ENCODE results near the gene SPOCK2. TPM values are rescaled to one million over a fixed set of nuclear protein-coding genes. Genes with fewer than 3 reads are reported as not detected.
"Not testable (repeated sequence)": the region's sequence is repeated elsewhere in the genome, so short reads cannot be mapped to it uniquely, and the experiment has no call there.

Gene SPOCK2
- total and polyA plus RNA-seq, 4 donors: 79.7 to 312 (median 241) TPM

DNA sequence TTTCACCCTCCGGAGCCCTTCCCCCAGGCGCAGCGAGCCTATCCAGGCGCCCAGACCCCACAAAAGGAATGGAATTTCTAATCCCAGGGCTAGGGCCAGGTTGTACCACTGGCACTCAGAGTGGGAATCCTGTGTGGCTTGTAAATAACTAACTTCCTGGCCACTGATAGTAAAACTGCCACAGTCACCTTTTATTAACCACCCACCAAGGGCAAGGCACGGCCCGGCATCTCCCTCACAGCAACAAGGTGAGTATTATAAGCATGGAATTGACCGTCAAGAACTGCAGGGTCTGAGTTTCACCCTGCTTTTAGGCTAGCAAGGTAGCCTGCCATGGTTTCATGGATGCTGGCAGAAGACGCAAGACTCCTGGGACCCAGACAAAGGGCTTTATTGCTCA lies 51.1 kb downstream of the SPOCK2 start:
- Histone ChIP-seq H3K36me3 (ENCODE audit: control insufficient read depth, insufficient read depth, low read length) (no peaks in the 10 kb centered on the region), H3K4me1 (ENCODE audit: control insufficient read depth, insufficient read depth, low read length) (peaks cover 43% of the 10 kb centered on the region), H3K27ac (ENCODE audit: low read depth, low read length) (no peak overlapping the region), H3K4me3 (ENCODE audit: low read depth, low read length) (no peak overlapping the region), H3K9me3 (ENCODE audit: control insufficient read depth, insufficient read depth, low read length) (no peaks in the 10 kb centered on the region), H3K27me3 (ENCODE audit: control insufficient read depth, insufficient read depth, low read length) (no peaks in the 10 kb centered on the region)
- WGBS (ENCODE audit: insufficient coverage): 84% methylated on average over 6 of the region's 8 CpGs
- no peak for DNase-seq (ENCODE audit: low read depth in 4 of 6, low spot score in 6 of 6)

DNA sequence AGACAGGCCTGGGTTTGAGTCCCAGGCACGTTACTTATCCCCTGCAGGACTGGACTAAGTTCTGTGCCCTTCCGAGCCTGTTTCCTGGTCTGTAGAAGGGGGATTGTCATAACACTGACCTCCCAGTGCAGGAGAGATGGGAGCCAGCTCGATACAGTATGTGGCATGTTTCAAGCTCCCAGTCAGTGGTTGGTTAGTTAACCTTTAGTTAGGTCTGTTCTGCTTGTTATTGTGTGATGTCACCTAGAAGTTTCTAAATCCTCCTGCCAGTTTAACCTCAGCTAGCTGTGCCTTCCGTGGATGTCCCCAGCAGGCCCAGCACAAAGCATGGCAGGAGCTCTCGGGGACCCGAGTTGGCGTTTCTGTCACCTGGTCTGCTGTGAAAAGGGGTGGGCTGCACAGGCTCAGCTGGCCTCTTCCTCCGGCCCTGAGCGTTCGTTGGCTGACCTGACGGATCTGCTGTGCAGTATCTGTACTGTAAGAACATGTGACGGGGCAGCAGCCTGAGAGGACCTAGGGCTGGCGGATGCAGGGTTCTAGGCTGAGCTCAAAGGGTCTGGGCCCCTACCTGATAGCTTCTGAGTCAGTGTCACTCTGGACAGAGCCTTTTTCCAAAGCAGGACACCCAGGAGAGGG lies 53.0 kb downstream of the SPOCK2 start:
- 76% methylated on average over 13 of the region's 13 CpGs for WGBS (ENCODE audit: insufficient coverage)
- Histone ChIP-seq H3K4me3 (ENCODE audit: low read depth, low read length) (no peak overlapping the region), H3K4me1 (ENCODE audit: control insufficient read depth, insufficient read depth, low read length) (peaks cover 50% of the 10 kb centered on the region), H3K27ac (ENCODE audit: low read depth, low read length) (no peak overlapping the region), H3K27me3 (ENCODE audit: control insufficient read depth, insufficient read depth, low read length) (no peaks in the 10 kb centered on the region), H3K36me3 (ENCODE audit: control insufficient read depth, insufficient read depth, low read length) (no peaks in the 10 kb centered on the region), H3K9me3 (ENCODE audit: control insufficient read depth, insufficient read depth, low read length) (no peaks in the 10 kb centered on the region)
- no peak for DNase-seq (ENCODE audit: low read depth in 4 of 6, low spot score in 6 of 6)

GRCh38 chr10:72034761-72035160 lies 53.6 kb downstream of the SPOCK2 start:
- Histone ChIP-seq H3K27me3 (ENCODE audit: control insufficient read depth, insufficient read depth, low read length) (no peaks in the 10 kb centered on the region), H3K4me1 (ENCODE audit: control insufficient read depth, insufficient read depth, low read length) (peaks cover 50% of the 10 kb centered on the region), H3K4me3 (ENCODE audit: low read depth, low read length) (no peak overlapping the region), H3K27ac (ENCODE audit: low read depth, low read length) (no peak overlapping the region), H3K36me3 (ENCODE audit: control insufficient read depth, insufficient read depth, low read length) (no peaks in the 10 kb centered on the region), H3K9me3 (ENCODE audit: control insufficient read depth, insufficient read depth, low read length) (no peaks in the 10 kb centered on the region)
- 100% methylated on average over 1 of the region's 4 CpGs for WGBS (ENCODE audit: insufficient coverage)
- no peak for DNase-seq (ENCODE audit: low read depth in 4 of 6, low spot score in 6 of 6)

DNA sequence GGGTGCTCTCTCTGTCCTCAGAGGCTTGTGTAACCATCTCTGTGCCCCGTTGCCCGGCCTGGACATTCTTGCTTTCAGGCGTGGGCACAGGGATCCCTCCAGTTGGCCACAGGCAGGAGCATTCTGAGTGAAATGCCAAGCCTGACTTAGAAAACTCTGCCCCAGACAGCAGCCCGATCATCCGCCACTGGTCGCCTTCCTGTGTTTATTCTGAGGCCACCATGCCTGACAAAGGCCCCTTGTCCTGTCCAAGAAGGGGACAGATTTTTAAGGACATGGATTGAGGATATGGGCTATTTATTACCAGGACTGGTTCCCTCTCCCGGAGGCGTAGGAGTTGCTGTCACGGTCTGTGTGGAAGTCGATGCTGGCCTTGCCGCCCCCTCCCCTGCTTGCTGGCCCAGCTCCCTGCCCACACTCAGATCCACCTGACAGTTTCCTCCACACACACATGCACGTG lies 54.3 kb downstream of the SPOCK2 start:
- peaks cover 43% of the 10 kb centered on the region for H3K4me1 ChIP-seq (ENCODE audit: control insufficient read depth, insufficient read depth, low read length)
- no peak overlapping the region for H3K27ac ChIP-seq (ENCODE audit: low read depth, low read length)
- H3K36me3 ChIP-seq (ENCODE audit: control insufficient read depth, insufficient read depth, low read length): no peaks in the 10 kb centered on the region
- no peak overlapping the region for H3K4me3 ChIP-seq (ENCODE audit: low read depth, low read length)
- peak in 1 of 6 donors; percentile 32 for DNase-seq (ENCODE audit: low read depth in 4 of 6, low spot score in 6 of 6)
- H3K27me3 ChIP-seq (ENCODE audit: control insufficient read depth, insufficient read depth, low read length): no peaks in the 10 kb centered on the region
- WGBS (ENCODE audit: insufficient coverage): 29% methylated on average over 10 of the region's 12 CpGs
- no peaks in the 10 kb centered on the region for H3K9me3 ChIP-seq (ENCODE audit: control insufficient read depth, insufficient read depth, low read length)

GRCh38 chr10:72032409-72033162 lies 55.8 kb downstream of the SPOCK2 start:
- not testable (repeated sequence) for DNase-seq (ENCODE audit: low read depth in 4 of 6, low spot score in 6 of 6); H3K4me3 ChIP-seq (ENCODE audit: low read depth, low read length); H3K27ac ChIP-seq (ENCODE audit: low read depth, low read length); H3K9me3 ChIP-seq (ENCODE audit: control insufficient read depth, insufficient read depth, low read length); H3K36me3 ChIP-seq (ENCODE audit: control insufficient read depth, insufficient read depth, low read length); H3K27me3 ChIP-seq (ENCODE audit: control insufficient read depth, insufficient read depth, low read length)
- whole genome bisulfite sequencing (ENCODE audit: insufficient coverage): 95% methylated on average over 7 of the region's 11 CpGs
- peaks cover 35% of the 10 kb centered on the region for H3K4me1 ChIP-seq (ENCODE audit: control insufficient read depth, insufficient read depth, low read length)

GRCh38 chr10:72031706-72032105 lies 56.6 kb downstream of the SPOCK2 start:
- 92% methylated on average over 10 of the region's 10 CpGs for WGBS (ENCODE audit: insufficient coverage)
- Histone ChIP-seq H3K27me3 (ENCODE audit: control insufficient read depth, insufficient read depth, low read length) (no peaks in the 10 kb centered on the region), H3K4me1 (ENCODE audit: control insufficient read depth, insufficient read depth, low read length) (peaks cover 31% of the 10 kb centered on the region), H3K27ac (ENCODE audit: low read depth, low read length) (no peak overlapping the region), H3K4me3 (ENCODE audit: low read depth, low read length) (no peak overlapping the region), H3K9me3 (ENCODE audit: control insufficient read depth, insufficient read depth, low read length) (no peaks in the 10 kb centered on the region), H3K36me3 (ENCODE audit: control insufficient read depth, insufficient read depth, low read length) (no peaks in the 10 kb centered on the region)
- no peak for DNase-seq (ENCODE audit: low read depth in 4 of 6, low spot score in 6 of 6)

DNA sequence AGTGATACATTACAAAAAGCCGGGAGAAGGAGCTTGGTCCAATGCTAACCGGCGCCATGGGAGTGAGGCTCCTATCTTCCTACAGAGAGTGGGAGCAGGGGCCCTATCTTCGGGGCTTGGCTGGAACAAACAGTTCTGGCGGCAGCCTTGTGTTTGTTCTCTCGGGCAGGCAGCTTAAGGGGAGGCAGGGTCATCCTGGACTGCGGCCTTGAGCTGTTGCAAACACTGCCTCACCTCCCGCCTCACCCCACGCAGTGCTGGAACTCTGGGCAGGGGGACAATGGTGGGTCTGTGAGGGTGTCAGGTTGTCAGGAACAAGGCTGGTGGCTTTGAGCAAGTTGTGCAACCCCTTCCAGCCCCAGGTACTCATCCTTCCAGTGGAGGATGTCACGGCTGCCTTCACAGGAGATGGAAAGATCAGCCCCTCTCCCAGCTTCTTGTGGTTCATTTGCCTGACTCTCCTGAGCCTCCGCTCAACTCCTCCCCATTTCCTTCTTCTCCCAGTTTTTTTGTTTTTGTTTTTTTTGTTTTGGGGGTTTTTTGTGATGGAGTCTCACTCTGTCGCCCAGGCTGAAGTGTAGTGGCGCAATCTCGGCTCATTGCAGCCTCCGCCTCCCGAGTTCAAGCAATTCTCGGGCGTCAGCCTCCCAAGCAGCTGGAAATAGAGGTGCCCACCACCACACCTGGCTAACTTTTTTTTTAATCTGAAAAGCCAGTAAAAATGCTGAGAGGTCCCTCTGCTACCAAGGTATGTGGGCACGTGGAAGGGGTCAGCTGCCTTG lies 57.4 kb downstream of the SPOCK2 start:
- peaks cover 36% of the 10 kb centered on the region for H3K4me1 ChIP-seq (ENCODE audit: control insufficient read depth, insufficient read depth, low read length)
- no peaks in the 10 kb centered on the region for H3K36me3 ChIP-seq (ENCODE audit: control insufficient read depth, insufficient read depth, low read length)
- no peak overlapping the region for H3K4me3 ChIP-seq (ENCODE audit: low read depth, low read length)
- DNase-seq (ENCODE audit: low read depth in 4 of 6, low spot score in 6 of 6): no peak
- no peak overlapping the region for H3K27ac ChIP-seq (ENCODE audit: low read depth, low read length)
- no peaks in the 10 kb centered on the region for H3K9me3 ChIP-seq (ENCODE audit: control insufficient read depth, insufficient read depth, low read length)
- H3K27me3 ChIP-seq (ENCODE audit: control insufficient read depth, insufficient read depth, low read length): no peaks in the 10 kb centered on the region
- 74% methylated on average over 14 of the region's 19 CpGs for WGBS (ENCODE audit: insufficient coverage)

DNA sequence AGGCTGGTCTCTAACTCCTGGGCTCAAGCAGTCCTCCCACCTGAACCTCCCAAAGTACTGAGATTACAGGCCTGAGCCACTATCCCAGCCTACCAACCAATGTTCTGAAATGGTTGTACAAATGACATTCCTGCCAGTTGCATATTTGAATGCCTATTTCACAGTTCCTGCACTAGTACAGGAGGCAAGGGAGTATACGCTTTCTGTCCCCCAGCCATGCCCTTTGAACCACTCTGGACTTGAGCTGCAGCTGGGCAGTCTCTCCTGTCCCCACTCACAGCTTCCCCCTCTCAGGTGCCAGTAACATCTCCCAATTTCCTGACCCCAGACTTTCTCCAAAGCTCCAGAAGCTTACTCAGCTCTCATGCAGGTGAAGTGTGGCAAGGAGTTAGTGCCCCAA lies 58.9 kb downstream of the SPOCK2 start:
- H3K4me1 ChIP-seq (ENCODE audit: control insufficient read depth, insufficient read depth, low read length): peaks cover 30% of the 10 kb centered on the region
- H3K27ac ChIP-seq (ENCODE audit: low read depth, low read length): no peak overlapping the region
- no peak overlapping the region for H3K4me3 ChIP-seq (ENCODE audit: low read depth, low read length)
- 91% methylated on average over 1 of the region's 1 CpG for WGBS (ENCODE audit: insufficient coverage)
- H3K27me3 ChIP-seq (ENCODE audit: control insufficient read depth, insufficient read depth, low read length): no peaks in the 10 kb centered on the region
- no peak for DNase-seq (ENCODE audit: low read depth in 4 of 6, low spot score in 6 of 6)
- no peaks in the 10 kb centered on the region for H3K9me3 ChIP-seq (ENCODE audit: control insufficient read depth, insufficient read depth, low read length)
- no peaks in the 10 kb centered on the region for H3K36me3 ChIP-seq (ENCODE audit: control insufficient read depth, insufficient read depth, low read length)

GRCh38 chr10:72027498-72027897 lies 60.9 kb downstream of the SPOCK2 start:
- Histone ChIP-seq H3K4me1 (ENCODE audit: control insufficient read depth, insufficient read depth, low read length) (peaks cover 23% of the 10 kb centered on the region), H3K4me3 (ENCODE audit: low read depth, low read length) (no peak overlapping the region), H3K27me3 (ENCODE audit: control insufficient read depth, insufficient read depth, low read length) (no peaks in the 10 kb centered on the region), H3K27ac (ENCODE audit: low read depth, low read length) (no peak overlapping the region), H3K36me3 (ENCODE audit: control insufficient read depth, insufficient read depth, low read length) (no peaks in the 10 kb centered on the region), H3K9me3 (ENCODE audit: control insufficient read depth, insufficient read depth, low read length) (no peaks in the 10 kb centered on the region)
- WGBS (ENCODE audit: insufficient coverage): no CpG with 5 or more reads among the region's 6 CpGs
- no peak for DNase-seq (ENCODE audit: low read depth in 4 of 6, low spot score in 6 of 6)

All from spinal cord (tissue), 10 donors.